Esophagus (tissue), 2 donors: ENCODE measurements around the gene WDR7. TPM values are rescaled to one million over a fixed set of nuclear protein-coding genes. Genes with fewer than 3 reads are reported as not detected.

Experiments
- H3K27ac ChIP-seq, 2 donors: one replicate each; pipeline ENCODE4 v1.5.1; 2013; ENCODE audit warnings: low read depth in 2 of 2, mild to moderate bottlenecking in 2 of 2, inconsistent platforms in 1 of 2, low read length in 1 of 2, moderate library complexity in 1 of 2
- H3K27me3 ChIP-seq, 2 donors: one replicate each; pipeline ENCODE4 v1.6.1; 2013; ENCODE audit warnings: low read length in 2 of 2, control low read depth in 1 of 2, mild to moderate bottlenecking in 1 of 2; ENCODE audit not compliant: insufficient read depth in 2 of 2, control insufficient read depth in 1 of 2
- H3K36me3 ChIP-seq, 2 donors: one replicate each; pipeline ENCODE4 v1.6.1; 2013; ENCODE audit warnings: low read length in 1 of 2; ENCODE audit not compliant: control insufficient read depth in 2 of 2, insufficient read depth in 2 of 2
- H3K4me1 ChIP-seq, 2 donors: one replicate each; pipeline ENCODE4 v1.6.1; 2013; ENCODE audit warnings: low read length in 1 of 2; ENCODE audit not compliant: control insufficient read depth in 2 of 2, insufficient read depth in 2 of 2
- H3K4me3 ChIP-seq, 2 donors: one replicate each; pipeline ENCODE4 v1.5.1; 2013; ENCODE audit warnings: low read length in 2 of 2, mild to moderate bottlenecking in 2 of 2, low read depth in 1 of 2, moderate library complexity in 1 of 2
- H3K9me3 ChIP-seq, 2 donors: one replicate each; pipeline ENCODE4 v1.6.1; 2013; ENCODE audit warnings: mild to moderate bottlenecking in 2 of 2, low read depth in 1 of 2, low read length in 1 of 2, moderate library complexity in 1 of 2; ENCODE audit not compliant: control insufficient read depth in 2 of 2, insufficient read depth in 1 of 2
- WGBS, 2 donors: extraction: QIAGEN DNeasy Blood & Tissue Kit; methylation state at CpG; one replicate each; pipeline ENCODE4 v1.1.7; 2013; 5-methylcytosine and 5-hydroxymethylcytosine counted together
- polyA plus RNA-seq, 2 donors: library from polyadenylated mRNA; stranded (reverse); fragments of 200-250 nt; gene quantifications; one replicate each; pipeline ENCODE4 v1.2.3, GENCODE V29; 2013
- donor health status: healthy with polysubstance abuse.
- donor health status: Bipolar disorder and iron deficiency.

WDR7 gene
- polyA plus RNA-seq, 2 donors: 2.2 to 2.8 TPM

DNA sequence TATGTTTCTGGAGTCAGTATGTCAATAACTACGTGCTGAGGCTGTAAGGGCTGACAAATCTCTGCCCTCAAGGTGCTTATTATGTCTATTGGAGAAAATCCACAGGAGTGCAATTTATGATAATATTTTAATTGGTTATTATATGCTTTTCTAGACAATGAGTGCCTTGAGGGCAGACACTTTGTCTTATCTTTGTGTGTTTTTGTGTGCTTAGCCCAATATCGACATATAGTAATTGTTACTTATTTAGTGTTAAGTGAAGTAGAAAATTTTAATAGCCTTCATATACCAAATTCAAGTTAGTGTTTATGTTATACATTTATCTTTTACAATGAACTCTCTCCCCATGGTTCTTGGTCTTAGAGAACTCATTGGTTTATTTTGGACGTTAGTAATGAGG is 118.9 kb downstream of the WDR7 start:
- Histone ChIP-seq H3K27ac (no peak overlapping the region), H3K36me3 (no peaks in the 10 kb centered on the region), H3K9me3 (no peaks in the 10 kb centered on the region), H3K27me3 (no peaks in the 10 kb centered on the region), H3K4me3 (no peak overlapping the region), H3K4me1 (no peaks in the 10 kb centered on the region)
- 80 to 89% methylated on average over 3 of the region's 3 CpGs for WGBS, 2 donors

- H3K4me1 ChIP-seq: no peaks in the 10 kb centered on the region
- H3K4me3 ChIP-seq: no peak overlapping the region
- H3K9me3 ChIP-seq: no peaks in the 10 kb centered on the region
- no peaks in the 10 kb centered on the region for H3K36me3 ChIP-seq
- H3K27me3 ChIP-seq: no peaks in the 10 kb centered on the region
- no peak overlapping the region for H3K27ac ChIP-seq
Observed at GRCh38 chr18:56770873-56771272, 119.7 kb downstream of the WDR7 start.

GRCh38 chr18:56775701-56776100 is 124.5 kb downstream of the WDR7 start:
- peaks cover 0 to 3% of the 10 kb centered on the region in 2 donors for H3K36me3 ChIP-seq
- no peak overlapping the region for H3K4me3 ChIP-seq
- 86 to 92% methylated on average over 6 of the region's 6 CpGs for WGBS, 2 donors

GRCh38 chr18:56787390-56787789 is 136.2 kb downstream of the WDR7 start:
- Histone ChIP-seq H3K27ac (no peak overlapping the region), H3K9me3 (no peaks in the 10 kb centered on the region), H3K4me1 (no peaks in the 10 kb centered on the region), H3K4me3 (no peak overlapping the region), H3K27me3 (no peaks in the 10 kb centered on the region), H3K36me3 (no peaks in the 10 kb centered on the region)
- 89 to 93% methylated on average over 5 of the region's 5 CpGs for WGBS, 2 donors

More at GRCh38 chr18:56775701-56776100, 124.5 kb downstream of the WDR7 start:
- Histone ChIP-seq H3K27ac (no peak overlapping the region), H3K27me3 (no peaks in the 10 kb centered on the region), H3K9me3 (no peaks in the 10 kb centered on the region), H3K4me1 (no peaks in the 10 kb centered on the region)

GRCh38 chr18:56789004-56789888 is 138.1 kb downstream of the WDR7 start:
- Histone ChIP-seq H3K9me3 (no peaks in the 10 kb centered on the region), H3K27ac (no peak overlapping the region)
- 88% methylated on average over 9 of the region's 9 CpGs for WGBS, 2 donors

GRCh38 chr18:56789889-56790180 is 138.7 kb downstream of the WDR7 start:
- no peaks in the 10 kb centered on the region for H3K36me3 ChIP-seq
- 98 to 99% methylated on average over 3 of the region's 3 CpGs for WGBS, 2 donors
- H3K4me1 ChIP-seq: no peaks in the 10 kb centered on the region
- H3K9me3 ChIP-seq: no peaks in the 10 kb centered on the region
- H3K4me3 ChIP-seq: no peak overlapping the region
- H3K27ac ChIP-seq: no peak overlapping the region
- no peaks in the 10 kb centered on the region for H3K27me3 ChIP-seq

More at GRCh38 chr18:56789004-56789888, 138.1 kb downstream of the WDR7 start:
- H3K4me3 ChIP-seq: no peak overlapping the region
- no peaks in the 10 kb centered on the region for H3K4me1 ChIP-seq
- H3K27me3 ChIP-seq: no peaks in the 10 kb centered on the region
- H3K36me3 ChIP-seq: no peaks in the 10 kb centered on the region

GRCh38 chr18:56795381-56795780 is 144.2 kb downstream of the WDR7 start:
- Histone ChIP-seq H3K27me3 (no peaks in the 10 kb centered on the region), H3K9me3 (no peaks in the 10 kb centered on the region), H3K27ac (no peak overlapping the region), H3K4me3 (no peak overlapping the region), H3K36me3 (no peaks in the 10 kb centered on the region), H3K4me1 (no peaks in the 10 kb centered on the region)
- 57 to 74% methylated on average over 1 of the region's 1 CpG for WGBS, 2 donors

DNA sequence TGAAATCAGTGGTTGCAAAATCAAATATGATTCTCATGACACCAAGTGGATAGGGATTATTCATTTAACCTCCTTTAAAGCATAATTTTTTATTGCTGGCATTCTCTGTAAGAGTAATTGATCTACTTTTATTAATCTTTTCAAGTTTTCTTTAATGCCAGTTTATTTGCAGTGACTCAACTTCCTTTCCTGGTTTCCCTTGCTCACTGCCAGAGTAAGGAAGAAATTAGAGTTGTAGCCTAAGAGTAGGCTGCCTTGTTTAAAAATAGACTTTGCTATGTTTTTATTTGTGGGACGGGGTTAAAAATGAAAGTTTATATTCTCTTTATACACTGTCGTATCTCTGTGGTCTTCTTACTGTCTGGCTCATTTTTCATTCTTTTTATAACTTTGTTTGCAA is 148.6 kb downstream of the WDR7 start:
- Histone ChIP-seq H3K27me3 (no peaks in the 10 kb centered on the region), H3K36me3 (peaks cover 0 to 3% of the 10 kb centered on the region in 2 donors), H3K4me1 (no peaks in the 10 kb centered on the region), H3K4me3 (no peak overlapping the region), H3K27ac (no peak overlapping the region), H3K9me3 (no peaks in the 10 kb centered on the region)
- 24 to 48% methylated on average over 2 of the region's 2 CpGs for WGBS, 2 donors

- no peaks in the 10 kb centered on the region for H3K27me3 ChIP-seq
- H3K4me3 ChIP-seq: no peak overlapping the region
- no peaks in the 10 kb centered on the region for H3K9me3 ChIP-seq
- H3K36me3 ChIP-seq: peaks cover 0 to 3% of the 10 kb centered on the region in 2 donors
- H3K4me1 ChIP-seq: no peaks in the 10 kb centered on the region
- H3K27ac ChIP-seq: no peak overlapping the region
- WGBS, 2 donors: 84 to 87% methylated on average over 1 of the region's 1 CpG
Observed at GRCh38 chr18:56803051-56803450, 151.9 kb downstream of the WDR7 start.

GRCh38 chr18:56804395-56804794 is 153.2 kb downstream of the WDR7 start:
- 89 to 91% methylated on average over 5 of the region's 5 CpGs for WGBS, 2 donors

More at GRCh38 chr18:56804395-56804794, 153.2 kb downstream of the WDR7 start:
- no peak overlapping the region for H3K27ac ChIP-seq
- H3K4me1 ChIP-seq: no peaks in the 10 kb centered on the region
- H3K27me3 ChIP-seq: no peaks in the 10 kb centered on the region
- no peaks in the 10 kb centered on the region for H3K9me3 ChIP-seq
- H3K36me3 ChIP-seq: peaks cover 0 to 3% of the 10 kb centered on the region in 2 donors
- H3K4me3 ChIP-seq: no peak overlapping the region
